WTC11 (cell line): ENCODE measurements around the gene SUV39H2.

Experiments
- ATF1 ChIP-seq: sonication (generic); formaldehyde crosslinking; IDR thresholded peaks from 2 replicates; pipeline ENCODE4 v1.8.1; 2023; ENCODE audit warnings: mild to moderate bottlenecking, moderate library complexity, missing genetic modification reagents
- CREB1 ChIP-seq: sonication (generic); formaldehyde crosslinking; IDR thresholded peaks from 2 replicates; pipeline ENCODE4 v1.8.0; 2023; ENCODE audit warnings: mild to moderate bottlenecking, missing genetic modification reagents
- GABPB1 ChIP-seq: sonication (generic); formaldehyde crosslinking; IDR thresholded peaks from 2 replicates; pipeline ENCODE4 v1.8.1; 2023; ENCODE audit warnings: mild to moderate bottlenecking, missing genetic modification reagents
- HMGXB4 ChIP-seq: sonication (generic); formaldehyde crosslinking; IDR thresholded peaks from 2 replicates; pipeline ENCODE4 v1.8.1; 2023; ENCODE audit warnings: mild to moderate bottlenecking, moderate library complexity, missing genetic modification reagents
- IRF2 ChIP-seq: sonication (generic); formaldehyde crosslinking; IDR thresholded peaks from 2 replicates; pipeline ENCODE4 v1.8.0; 2022; ENCODE audit warnings: low read depth, missing genetic modification reagents, borderline replicate concordance
- ZNF121 ChIP-seq: sonication (generic); formaldehyde crosslinking; IDR thresholded peaks from 2 replicates; pipeline ENCODE4 v1.8.0; 2023; ENCODE audit warnings: missing genetic modification reagents
- ZNF138 ChIP-seq: sonication (generic); formaldehyde crosslinking; conservative IDR thresholded peaks from 2 replicates; pipeline ENCODE4 v1.8.1; 2022; ENCODE audit warnings: mild to moderate bottlenecking, moderate library complexity, missing genetic modification reagents
- ZNF317 ChIP-seq: sonication (generic); formaldehyde crosslinking; IDR thresholded peaks from 2 replicates; pipeline ENCODE4 v1.8.1; 2023; ENCODE audit warnings: low read depth, mild to moderate bottlenecking, moderate library complexity, missing genetic modification reagents, borderline replicate concordance
- TF ChIP-seq, protein P1 (sequence below): fragments of 200-600 bp; IDR thresholded peaks from 2 replicates; pipeline ENCODE4 v1.8.0; 2022; ENCODE audit warnings: antibody characterized with exemption
- TF ChIP-seq, protein P2 (sequence below): sonication (generic); formaldehyde crosslinking; IDR thresholded peaks from 2 replicates; pipeline ENCODE4 v1.8.0; 2022; ENCODE audit warnings: missing genetic modification reagents
- TF ChIP-seq, protein P3 (sequence below): sonication (generic); formaldehyde crosslinking; IDR thresholded peaks from 2 replicates; pipeline ENCODE4 v1.8.0; 2023; ENCODE audit warnings: missing genetic modification reagents, mild to moderate bottlenecking, borderline replicate concordance

GRCh38 chr10:14918964-14919363, 40.3 kb downstream of the SUV39H2 start:
- TF ChIP-seq, protein P1, sequence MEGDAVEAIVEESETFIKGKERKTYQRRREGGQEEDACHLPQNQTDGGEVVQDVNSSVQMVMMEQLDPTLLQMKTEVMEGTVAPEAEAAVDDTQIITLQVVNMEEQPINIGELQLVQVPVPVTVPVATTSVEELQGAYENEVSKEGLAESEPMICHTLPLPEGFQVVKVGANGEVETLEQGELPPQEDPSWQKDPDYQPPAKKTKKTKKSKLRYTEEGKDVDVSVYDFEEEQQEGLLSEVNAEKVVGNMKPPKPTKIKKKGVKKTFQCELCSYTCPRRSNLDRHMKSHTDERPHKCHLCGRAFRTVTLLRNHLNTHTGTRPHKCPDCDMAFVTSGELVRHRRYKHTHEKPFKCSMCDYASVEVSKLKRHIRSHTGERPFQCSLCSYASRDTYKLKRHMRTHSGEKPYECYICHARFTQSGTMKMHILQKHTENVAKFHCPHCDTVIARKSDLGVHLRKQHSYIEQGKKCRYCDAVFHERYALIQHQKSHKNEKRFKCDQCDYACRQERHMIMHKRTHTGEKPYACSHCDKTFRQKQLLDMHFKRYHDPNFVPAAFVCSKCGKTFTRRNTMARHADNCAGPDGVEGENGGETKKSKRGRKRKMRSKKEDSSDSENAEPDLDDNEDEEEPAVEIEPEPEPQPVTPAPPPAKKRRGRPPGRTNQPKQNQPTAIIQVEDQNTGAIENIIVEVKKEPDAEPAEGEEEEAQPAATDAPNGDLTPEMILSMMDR, result no peak
- no peak for TF ChIP-seq IRF2 (CRISPR knock-in tag)
- TF ChIP-seq ZNF138 (CRISPR knock-in tag), result no peak
- no peak for TF ChIP-seq ZNF317 (CRISPR knock-in tag)
- TF ChIP-seq HMGXB4 (CRISPR knock-in tag), result no peak
- TF ChIP-seq, protein P2, sequence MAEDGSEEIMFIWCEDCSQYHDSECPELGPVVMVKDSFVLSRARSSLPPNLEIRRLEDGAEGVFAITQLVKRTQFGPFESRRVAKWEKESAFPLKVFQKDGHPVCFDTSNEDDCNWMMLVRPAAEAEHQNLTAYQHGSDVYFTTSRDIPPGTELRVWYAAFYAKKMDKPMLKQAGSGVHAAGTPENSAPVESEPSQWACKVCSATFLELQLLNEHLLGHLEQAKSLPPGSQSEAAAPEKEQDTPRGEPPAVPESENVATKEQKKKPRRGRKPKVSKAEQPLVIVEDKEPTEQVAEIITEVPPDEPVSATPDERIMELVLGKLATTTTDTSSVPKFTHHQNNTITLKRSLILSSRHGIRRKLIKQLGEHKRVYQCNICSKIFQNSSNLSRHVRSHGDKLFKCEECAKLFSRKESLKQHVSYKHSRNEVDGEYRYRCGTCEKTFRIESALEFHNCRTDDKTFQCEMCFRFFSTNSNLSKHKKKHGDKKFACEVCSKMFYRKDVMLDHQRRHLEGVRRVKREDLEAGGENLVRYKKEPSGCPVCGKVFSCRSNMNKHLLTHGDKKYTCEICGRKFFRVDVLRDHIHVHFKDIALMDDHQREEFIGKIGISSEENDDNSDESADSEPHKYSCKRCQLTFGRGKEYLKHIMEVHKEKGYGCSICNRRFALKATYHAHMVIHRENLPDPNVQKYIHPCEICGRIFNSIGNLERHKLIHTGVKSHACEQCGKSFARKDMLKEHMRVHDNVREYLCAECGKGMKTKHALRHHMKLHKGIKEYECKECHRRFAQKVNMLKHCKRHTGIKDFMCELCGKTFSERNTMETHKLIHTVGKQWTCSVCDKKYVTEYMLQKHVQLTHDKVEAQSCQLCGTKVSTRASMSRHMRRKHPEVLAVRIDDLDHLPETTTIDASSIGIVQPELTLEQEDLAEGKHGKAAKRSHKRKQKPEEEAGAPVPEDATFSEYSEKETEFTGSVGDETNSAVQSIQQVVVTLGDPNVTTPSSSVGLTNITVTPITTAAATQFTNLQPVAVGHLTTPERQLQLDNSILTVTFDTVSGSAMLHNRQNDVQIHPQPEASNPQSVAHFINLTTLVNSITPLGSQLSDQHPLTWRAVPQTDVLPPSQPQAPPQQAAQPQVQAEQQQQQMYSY (CRISPR knock-in tag), result no peak
- no peak for TF ChIP-seq ZNF121
- no peak for TF ChIP-seq GABPB1
- TF ChIP-seq ATF1 (CRISPR knock-in tag), result no peak
- TF ChIP-seq, protein P3, sequence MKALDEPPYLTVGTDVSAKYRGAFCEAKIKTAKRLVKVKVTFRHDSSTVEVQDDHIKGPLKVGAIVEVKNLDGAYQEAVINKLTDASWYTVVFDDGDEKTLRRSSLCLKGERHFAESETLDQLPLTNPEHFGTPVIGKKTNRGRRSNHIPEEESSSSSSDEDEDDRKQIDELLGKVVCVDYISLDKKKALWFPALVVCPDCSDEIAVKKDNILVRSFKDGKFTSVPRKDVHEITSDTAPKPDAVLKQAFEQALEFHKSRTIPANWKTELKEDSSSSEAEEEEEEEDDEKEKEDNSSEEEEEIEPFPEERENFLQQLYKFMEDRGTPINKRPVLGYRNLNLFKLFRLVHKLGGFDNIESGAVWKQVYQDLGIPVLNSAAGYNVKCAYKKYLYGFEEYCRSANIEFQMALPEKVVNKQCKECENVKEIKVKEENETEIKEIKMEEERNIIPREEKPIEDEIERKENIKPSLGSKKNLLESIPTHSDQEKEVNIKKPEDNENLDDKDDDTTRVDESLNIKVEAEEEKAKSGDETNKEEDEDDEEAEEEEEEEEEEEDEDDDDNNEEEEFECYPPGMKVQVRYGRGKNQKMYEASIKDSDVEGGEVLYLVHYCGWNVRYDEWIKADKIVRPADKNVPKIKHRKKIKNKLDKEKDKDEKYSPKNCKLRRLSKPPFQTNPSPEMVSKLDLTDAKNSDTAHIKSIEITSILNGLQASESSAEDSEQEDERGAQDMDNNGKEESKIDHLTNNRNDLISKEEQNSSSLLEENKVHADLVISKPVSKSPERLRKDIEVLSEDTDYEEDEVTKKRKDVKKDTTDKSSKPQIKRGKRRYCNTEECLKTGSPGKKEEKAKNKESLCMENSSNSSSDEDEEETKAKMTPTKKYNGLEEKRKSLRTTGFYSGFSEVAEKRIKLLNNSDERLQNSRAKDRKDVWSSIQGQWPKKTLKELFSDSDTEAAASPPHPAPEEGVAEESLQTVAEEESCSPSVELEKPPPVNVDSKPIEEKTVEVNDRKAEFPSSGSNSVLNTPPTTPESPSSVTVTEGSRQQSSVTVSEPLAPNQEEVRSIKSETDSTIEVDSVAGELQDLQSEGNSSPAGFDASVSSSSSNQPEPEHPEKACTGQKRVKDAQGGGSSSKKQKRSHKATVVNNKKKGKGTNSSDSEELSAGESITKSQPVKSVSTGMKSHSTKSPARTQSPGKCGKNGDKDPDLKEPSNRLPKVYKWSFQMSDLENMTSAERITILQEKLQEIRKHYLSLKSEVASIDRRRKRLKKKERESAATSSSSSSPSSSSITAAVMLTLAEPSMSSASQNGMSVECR (CRISPR knock-in tag), result no peak
- TF ChIP-seq CREB1, result no peak
